GM12878 (cell line): ENCODE measurements around the gene UEVLD. TPM values are rescaled to one million over a fixed set of nuclear protein-coding genes. Genes with fewer than 3 reads are reported as not detected.

Experiments used
- ASH2L ChIP-seq: fragments of 300-600, 200-600 bp; sonication (generic); IDR thresholded peaks from 2 replicates; pipeline ENCODE4 v1.6.1; 2017; ENCODE audit warnings: low read depth, mild to moderate bottlenecking, borderline replicate concordance
- HSF1 ChIP-seq: fragments of 150-350 bp; IDR thresholded peaks from 2 replicates; pipeline ENCODE4 v1.6.1; 2014; ENCODE audit warnings: mild to moderate bottlenecking, low read depth, low read length
- IKZF1 ChIP-seq: fragments of 450-650 bp; conservative IDR thresholded peaks from 2 replicates; pipeline ENCODE4 v1.6.1; 2017; ENCODE audit warnings: antibody characterized with exemption, mild to moderate bottlenecking
- IRF3 ChIP-seq: fragments of 450-650 bp; IDR thresholded peaks from 2 replicates; pipeline ENCODE4 v1.6.1; 2014; ENCODE audit warnings: mild to moderate bottlenecking
- IRF4 ChIP-seq: IDR thresholded peaks from 2 replicates; pipeline ENCODE4 v1.6.1; 2011; ENCODE audit warnings: low read depth, low read length
- IRF5 ChIP-seq: fragments of 450-650 bp; IDR thresholded peaks from 2 replicates; pipeline ENCODE4 v1.6.1; 2017; ENCODE audit warnings: borderline replicate concordance
- KDM1A ChIP-seq: fragments of 200-600 bp; sonication (generic); IDR thresholded peaks from 2 replicates; pipeline ENCODE4 v1.6.1; 2016; ENCODE audit warnings: borderline replicate concordance
- LARP7 ChIP-seq: fragments of 450-650 bp; IDR thresholded peaks from 2 replicates; pipeline ENCODE4 v1.6.1; 2017; ENCODE audit warnings: mild to moderate bottlenecking
- MTA2 ChIP-seq: fragments of 450-650 bp; IDR thresholded peaks from 2 replicates; pipeline ENCODE4 v1.6.1; 2016; ENCODE audit warnings: low read depth, mild to moderate bottlenecking, moderate library complexity
- NFXL1 ChIP-seq: fragments of 450-650 bp; IDR thresholded peaks from 2 replicates; pipeline ENCODE4 v1.6.1; 2017; ENCODE audit warnings: antibody characterized with exemption, mild to moderate bottlenecking, borderline replicate concordance
- NFYA ChIP-seq: IDR thresholded peaks from 2 replicates; pipeline ENCODE4 v1.6.1; 2011; ENCODE audit warnings: low read depth, mild to moderate bottlenecking, low read length, improper control_type of control experiment, borderline replicate concordance
- RAD21 ChIP-seq: IDR thresholded peaks from 2 replicates; pipeline ENCODE4 v1.6.1; 2011; ENCODE audit warnings: mild to moderate bottlenecking, low read depth, low read length, moderate library complexity; ENCODE audit not compliant: insufficient read depth
- RCOR1 ChIP-seq: conservative IDR thresholded peaks from 2 replicates; pipeline ENCODE4 v1.6.1; 2012; ENCODE audit warnings: low read depth, low read length, improper control_type of control experiment
- RELA ChIP-seq: fragments of 450-650 bp; IDR thresholded peaks from 2 replicates; pipeline ENCODE4 v1.8.0; 2014; ENCODE audit warnings: borderline replicate concordance; ENCODE audit not compliant: partially characterized antibody
- SUZ12 ChIP-seq: fragments of 200-600 bp; sonication (generic); IDR thresholded peaks from one replicate; pipeline ENCODE4 v1.6.1; 2018; ENCODE audit warnings: antibody characterized with exemption, mild to moderate bottlenecking; ENCODE audit not compliant: unreplicated experiment
- YBX1 ChIP-seq: fragments of 450-650 bp; IDR thresholded peaks from 2 replicates; pipeline ENCODE4 v1.6.1; 2016; ENCODE audit warnings: antibody characterized with exemption
- ZNF24 ChIP-seq: fragments of 450-650 bp; IDR thresholded peaks from 2 replicates; pipeline ENCODE4 v1.6.1; 2017; ENCODE audit warnings: antibody characterized with exemption, mild to moderate bottlenecking
- polyA plus RNA-seq, 11 experiments: library from polyadenylated mRNA; depleted of rRNA in 4 of 11; unstranded in 6 of 11; stranded (reverse) in 5 of 11; fragments of >200 nt; fragmentation: Nextera tagmentation in 4 of 11; fragmentation: Illumina TruSeq in 1 of 11; extraction: Ambion mirVana in 4 of 11; extraction: Trizol in 1 of 11; gene quantifications; 1 replicate in 1 of 11; 2 replicates in 10 of 11; pipeline versions ENCODE4 v1.2.1 to v1.2.3, GENCODE V29; 2011 to 2016; ENCODE audit warnings: inconsistent platforms in 2 of 11, missing spikeins in 2 of 11, low read depth in 1 of 11
- total RNA-seq, 4 experiments: library from RNA; depleted of rRNA in 3 of 4; stranded (reverse); fragments of >200 nt in 3 of 4; fragmentation: Illumina TruSeq in 1 of 4; extraction: Trizol in 1 of 4; gene quantifications; 2 replicates each; pipeline versions ENCODE4 v1.2.1 to v1.2.3, GENCODE V29; 2013 to 2021

Gene UEVLD
- total and polyA plus RNA-seq, 10 of the 15 experiments (the other 5 are each of a cell fraction or from before 2014, with no cell fraction given) = 6.5 to 16.3 (median 13.4) TPM

GRCh38 chr11:18588297-18589252 lies at the start of gene UEVLD (continued):
- TF ChIP-seq NFXL1 = no peak
- TF ChIP-seq IKZF1 = peak; percentile 96
- no peak for TF ChIP-seq IRF4
- 0 out of 2 replicates have a peak, but pooled peaks have one; percentile 48 for TF ChIP-seq RCOR1
- no peak for TF ChIP-seq MTA2
- no peak for TF ChIP-seq YBX1
- no peak for TF ChIP-seq NFYA
- TF ChIP-seq HSF1 = no peak
- TF ChIP-seq IRF5 = no peak
- TF ChIP-seq RAD21 = no peak
- TF ChIP-seq ASH2L = no peak
- no peak for TF ChIP-seq SUZ12
- no peak for TF ChIP-seq ZNF24
- no peak for TF ChIP-seq KDM1A
- peak; percentile 71 for TF ChIP-seq LARP7
- no peak for TF ChIP-seq IRF3
- TF ChIP-seq RELA = peak; percentile 45
